Measurements from ENCODE around the gene HABP4. TPM values are rescaled to one million over a fixed set of nuclear protein-coding genes. Genes with fewer than 3 reads are reported as not detected.
A peak's percentile ranks its signal among the peaks of the same experiment; 100 is the strongest.
"Not testable (repeated sequence)": the region's sequence is repeated elsewhere in the genome, so short reads cannot be mapped to it uniquely, and the experiment has no call there.

Gene HABP4
- total RNA-seq, 1 donor from 2014 or later = 10.4 TPM

- no peak for DNase-seq (ENCODE audit: extremely low read depth, low read depth, low spot score)
Observed at GRCh38 chr9:96495341-96495740, 45.4 kb downstream of the HABP4 start.

- DNase-seq (ENCODE audit: extremely low read depth, low read depth, low spot score) = no peak
Observed at GRCh38 chr9:96496368-96497116, 46.6 kb downstream of the HABP4 start.

- no peak for DNase-seq (ENCODE audit: extremely low read depth, low read depth, low spot score)
Observed at GRCh38 chr9:96497117-96497399, 47.1 kb downstream of the HABP4 start.

GRCh38 chr9:96498796-96499195 lies 48.8 kb downstream of the HABP4 start:
- no peak for DNase-seq (ENCODE audit: extremely low read depth, low read depth, low spot score)

- no peak for DNase-seq (ENCODE audit: extremely low read depth, low read depth, low spot score)
Observed at GRCh38 chr9:96499257-96499656, 49.3 kb downstream of the HABP4 start.

- DNase-seq (ENCODE audit: extremely low read depth, low read depth, low spot score) = no peak
Observed at GRCh38 chr9:96500696-96501632, 51.0 kb downstream of the HABP4 start.

- no peak for DNase-seq (ENCODE audit: extremely low read depth, low read depth, low spot score)
Observed at GRCh38 chr9:96501633-96502538, 51.9 kb downstream of the HABP4 start.

GRCh38 chr9:96502539-96503373 lies 52.8 kb downstream of the HABP4 start:
- no peak for DNase-seq (ENCODE audit: extremely low read depth, low read depth, low spot score)

GRCh38 chr9:96503374-96503748 lies 53.4 kb downstream of the HABP4 start:
- DNase-seq (ENCODE audit: extremely low read depth, low read depth, low spot score) = not testable (repeated sequence)

- DNase-seq (ENCODE audit: extremely low read depth, low read depth, low spot score) = no peak
Observed at GRCh38 chr9:96503918-96504317, 53.9 kb downstream of the HABP4 start.

GRCh38 chr9:96505316-96505991 lies 55.5 kb downstream of the HABP4 start:
- DNase-seq (ENCODE audit: extremely low read depth, low read depth, low spot score) = no peak

- peak; percentile 22 for DNase-seq (ENCODE audit: extremely low read depth, low read depth, low spot score)
Observed at GRCh38 chr9:96508227-96508940, 58.4 kb downstream of the HABP4 start.

GRCh38 chr9:96509026-96509425 lies 59.1 kb downstream of the HABP4 start:
- no peak for DNase-seq (ENCODE audit: extremely low read depth, low read depth, low spot score)

- no peak for DNase-seq (ENCODE audit: extremely low read depth, low read depth, low spot score)
Observed at GRCh38 chr9:96509848-96510247, 59.9 kb downstream of the HABP4 start.

GRCh38 chr9:96510258-96510657 lies 60.3 kb downstream of the HABP4 start:
- no peak for DNase-seq (ENCODE audit: extremely low read depth, low read depth, low spot score)

- DNase-seq (ENCODE audit: extremely low read depth, low read depth, low spot score) = no peak
Observed at GRCh38 chr9:96512240-96512639, 62.3 kb downstream of the HABP4 start.

GRCh38 chr9:96513622-96514021 lies 63.7 kb downstream of the HABP4 start:
- DNase-seq (ENCODE audit: extremely low read depth, low read depth, low spot score) = no peak

- DNase-seq (ENCODE audit: extremely low read depth, low read depth, low spot score) = no peak
Observed at GRCh38 chr9:96514108-96514799, 64.3 kb downstream of the HABP4 start.
